ENCODE data around the gene TRMT44.

The TRMT44 gene

DNA sequence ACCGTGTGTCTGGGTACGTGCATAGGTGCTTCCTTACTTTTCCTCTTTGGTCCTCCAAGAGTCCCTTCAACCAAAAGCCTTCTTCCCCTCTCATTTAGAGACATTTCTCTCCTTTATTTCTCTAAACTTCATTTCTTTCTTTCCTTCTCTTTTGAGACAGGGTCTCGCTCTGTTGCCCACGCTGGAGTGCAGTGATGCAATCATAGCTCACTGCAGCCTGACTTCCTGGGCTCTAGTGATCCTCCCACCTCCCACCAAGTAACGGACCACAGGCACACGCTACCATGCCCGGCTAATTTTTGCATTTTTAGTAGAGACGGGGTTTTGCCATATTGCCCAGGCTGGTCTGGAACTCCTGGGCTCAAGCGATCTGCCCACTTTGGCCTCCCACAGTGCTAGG, 42.2 kb upstream of the TRMT44 start:
- no peak overlapping the region for H3K4me3 ChIP-seq (ENCODE audit: low read depth in 1 of 2, low read length in 2 of 2)
- H3K4me2 ChIP-seq (ENCODE audit: insufficient read depth, low read length) = no peak overlapping the region
- peaks cover 3% of the 10 kb centered on the region; the same call in 1 of the 2 replicates for H4K20me1 ChIP-seq (ENCODE audit: insufficient read depth, low read length)
- TF ChIP-seq EZH2 (IDR thresholded peaks at IDR 0.05; ENCODE audit: borderline replicate concordance, low read depth, low read length, severe bottlenecking) = no peak
- TF ChIP-seq, protein P1, sequence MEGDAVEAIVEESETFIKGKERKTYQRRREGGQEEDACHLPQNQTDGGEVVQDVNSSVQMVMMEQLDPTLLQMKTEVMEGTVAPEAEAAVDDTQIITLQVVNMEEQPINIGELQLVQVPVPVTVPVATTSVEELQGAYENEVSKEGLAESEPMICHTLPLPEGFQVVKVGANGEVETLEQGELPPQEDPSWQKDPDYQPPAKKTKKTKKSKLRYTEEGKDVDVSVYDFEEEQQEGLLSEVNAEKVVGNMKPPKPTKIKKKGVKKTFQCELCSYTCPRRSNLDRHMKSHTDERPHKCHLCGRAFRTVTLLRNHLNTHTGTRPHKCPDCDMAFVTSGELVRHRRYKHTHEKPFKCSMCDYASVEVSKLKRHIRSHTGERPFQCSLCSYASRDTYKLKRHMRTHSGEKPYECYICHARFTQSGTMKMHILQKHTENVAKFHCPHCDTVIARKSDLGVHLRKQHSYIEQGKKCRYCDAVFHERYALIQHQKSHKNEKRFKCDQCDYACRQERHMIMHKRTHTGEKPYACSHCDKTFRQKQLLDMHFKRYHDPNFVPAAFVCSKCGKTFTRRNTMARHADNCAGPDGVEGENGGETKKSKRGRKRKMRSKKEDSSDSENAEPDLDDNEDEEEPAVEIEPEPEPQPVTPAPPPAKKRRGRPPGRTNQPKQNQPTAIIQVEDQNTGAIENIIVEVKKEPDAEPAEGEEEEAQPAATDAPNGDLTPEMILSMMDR (IDR thresholded peaks at IDR 0.05; ENCODE audit: borderline replicate concordance, extremely low read depth, low read length, poor library complexity, severe bottlenecking) = no peak
- no peaks in the 10 kb centered on the region for H3K79me2 ChIP-seq (ENCODE audit: insufficient read depth, low read length)
- no peaks in the 10 kb centered on the region for H3K27me3 ChIP-seq (ENCODE audit: insufficient read depth, low read length, poor library complexity)
- no peak for ATAC-seq (ENCODE audit: insufficient read depth, low read depth)
- no peaks in the 10 kb centered on the region for H3K9me3 ChIP-seq (ENCODE audit: insufficient read depth, low read length, severe bottlenecking)
- H3K9ac ChIP-seq (ENCODE audit: low read depth, low read length) = no peak overlapping the region
- H3K27ac ChIP-seq (ENCODE audit: low read length) = no peak overlapping the region
- no peaks in the 10 kb centered on the region for H3K4me1 ChIP-seq (ENCODE audit: insufficient read depth, low read length)
- DNase-seq = no peak
- peaks cover 12% of the 10 kb centered on the region; the same call in 1 of the 2 replicates for H3K36me3 ChIP-seq (ENCODE audit: insufficient read depth, low read length)
- no peak overlapping the region for H2AFZ ChIP-seq (ENCODE audit: low read depth, low read length)

DNA sequence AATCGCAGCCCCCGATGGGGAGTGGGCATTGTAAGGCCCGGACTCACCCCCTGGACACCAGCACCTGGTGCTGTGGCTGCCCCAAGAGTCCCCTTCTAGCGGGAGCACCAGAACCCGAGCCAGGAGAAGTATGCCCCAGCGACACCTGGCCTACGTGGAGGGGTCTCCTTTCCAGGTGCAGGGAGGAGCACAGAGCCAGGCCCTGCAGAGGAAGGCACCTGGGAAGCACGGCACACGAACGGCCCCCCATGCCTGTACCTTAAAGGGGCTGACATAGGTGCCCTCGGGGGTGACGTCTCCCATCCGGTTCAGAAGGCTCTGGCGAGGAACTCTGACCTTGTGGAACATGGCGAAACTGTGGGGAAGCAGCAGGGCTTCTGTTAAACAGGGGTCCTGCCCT, 41.3 kb upstream of the TRMT44 start:
- Histone ChIP-seq H3K4me1 (ENCODE audit: insufficient read depth, low read length) (no peaks in the 10 kb centered on the region), H4K20me1 (ENCODE audit: insufficient read depth, low read length) (peaks cover 3% of the 10 kb centered on the region; the same call in 1 of the 2 replicates), H3K9me3 (ENCODE audit: insufficient read depth, low read length, severe bottlenecking) (no peaks in the 10 kb centered on the region), H3K27me3 (ENCODE audit: insufficient read depth, low read length, poor library complexity) (no peaks in the 10 kb centered on the region), H3K79me2 (ENCODE audit: insufficient read depth, low read length) (no peaks in the 10 kb centered on the region), H3K27ac (ENCODE audit: low read length) (no peak overlapping the region), H3K9ac (ENCODE audit: low read depth, low read length) (no peak overlapping the region), H3K4me2 (ENCODE audit: insufficient read depth, low read length) (no peak overlapping the region), H3K4me3 (ENCODE audit: low read depth in 1 of 2, low read length in 2 of 2) (no peak overlapping the region), H2AFZ (ENCODE audit: low read depth, low read length) (no peak overlapping the region), H3K36me3 (ENCODE audit: insufficient read depth, low read length) (peaks cover 7% of the 10 kb centered on the region; the same call in 1 of the 2 replicates)
- ATAC-seq (ENCODE audit: insufficient read depth, low read depth) (no peak), DNase-seq (no peak)
- TF ChIP-seq, protein P1 (IDR thresholded peaks at IDR 0.05; ENCODE audit: borderline replicate concordance, extremely low read depth, low read length, poor library complexity, severe bottlenecking) = no peak
- TF ChIP-seq EZH2 (IDR thresholded peaks at IDR 0.05; ENCODE audit: borderline replicate concordance, low read depth, low read length, severe bottlenecking) = no peak

DNA sequence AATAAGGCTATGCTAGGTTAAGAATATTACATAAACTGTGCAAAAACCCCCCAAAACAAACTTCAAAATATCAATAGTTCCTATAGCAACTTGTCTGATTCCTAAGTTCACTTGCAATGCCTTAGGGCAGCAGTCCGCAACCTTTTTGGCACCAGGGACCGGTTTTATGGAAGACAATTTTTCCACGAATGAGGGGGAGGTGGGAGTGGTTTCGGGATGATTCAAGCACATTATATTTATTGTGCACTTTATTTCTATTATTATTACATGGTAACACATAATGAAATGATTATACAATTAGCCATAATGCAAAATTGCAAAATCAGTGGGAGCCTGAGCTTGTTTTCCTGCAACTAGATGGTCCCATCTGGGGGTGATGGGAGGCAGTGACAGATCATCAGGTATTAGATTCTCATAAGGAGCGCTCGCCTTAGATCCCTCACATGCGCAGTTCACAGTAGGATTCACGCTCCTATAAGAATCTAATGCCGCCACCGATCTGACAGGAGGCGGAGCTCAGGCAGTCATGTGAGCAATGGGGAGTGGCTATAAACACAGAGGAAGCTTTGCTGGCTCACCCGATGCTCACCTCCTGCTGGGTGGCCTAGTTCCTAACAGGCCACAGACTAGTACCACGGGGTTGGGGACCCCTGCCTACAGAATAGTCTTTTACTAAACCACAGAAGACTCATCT, 39.8 kb upstream of the TRMT44 start:
- H3K9ac ChIP-seq (ENCODE audit: low read depth, low read length) = no peak overlapping the region
- H3K4me2 ChIP-seq (ENCODE audit: insufficient read depth, low read length) = no peak overlapping the region

More for the DNA sequence above, 39.8 kb upstream of the TRMT44 start:
- Histone ChIP-seq H3K4me1 (ENCODE audit: insufficient read depth, low read length) (no peaks in the 10 kb centered on the region), H4K20me1 (ENCODE audit: insufficient read depth, low read length) (peaks cover 3% of the 10 kb centered on the region; the same call in 1 of the 2 replicates), H3K36me3 (ENCODE audit: insufficient read depth, low read length) (peaks cover 11% of the 10 kb centered on the region), H2AFZ (ENCODE audit: low read depth, low read length) (no peak overlapping the region), H3K79me2 (ENCODE audit: insufficient read depth, low read length) (no peaks in the 10 kb centered on the region), H3K4me3 (ENCODE audit: low read depth in 1 of 2, low read length in 2 of 2) (no peak overlapping the region), H3K27me3 (ENCODE audit: insufficient read depth, low read length, poor library complexity) (no peaks in the 10 kb centered on the region), H3K27ac (ENCODE audit: low read length) (no peak overlapping the region), H3K9me3 (ENCODE audit: insufficient read depth, low read length, severe bottlenecking) (no peaks in the 10 kb centered on the region)
- no peak for TF ChIP-seq EZH2 (IDR thresholded peaks at IDR 0.05; ENCODE audit: borderline replicate concordance, low read depth, low read length, severe bottlenecking)
- TF ChIP-seq, protein P1 (IDR thresholded peaks at IDR 0.05; ENCODE audit: borderline replicate concordance, extremely low read depth, low read length, poor library complexity, severe bottlenecking) = no peak
- ATAC-seq (ENCODE audit: insufficient read depth, low read depth) = no peak
- no peak for DNase-seq
